ENCODE data around the gene RAB23. TPM values are rescaled to one million over a fixed set of nuclear protein-coding genes. Genes with fewer than 3 reads are reported as not detected.

RAB23 gene
- total RNA-seq, 1 experiment from 2014 or later = 18.1 TPM

DNA sequence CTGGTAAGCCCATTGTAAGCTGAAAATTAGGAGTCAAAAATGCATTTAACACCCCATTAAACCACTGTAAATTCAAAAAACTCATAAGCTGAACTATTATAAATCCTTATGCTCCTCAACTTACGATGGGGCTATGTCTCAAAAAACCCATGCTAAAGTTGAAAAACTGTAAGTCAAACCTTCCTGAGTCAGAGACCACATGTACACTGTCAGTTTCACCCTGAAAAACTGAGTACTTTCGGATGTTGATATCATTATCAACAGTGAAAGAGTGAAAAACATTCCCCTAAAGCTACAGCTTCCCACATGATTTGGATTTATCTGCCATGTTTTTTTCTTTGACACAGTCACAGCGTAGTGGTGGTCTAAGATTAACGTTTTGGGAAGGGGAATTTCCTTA, 14.2 kb downstream of the RAB23 start:
- Mint-ChIP-seq H3K36me3 (ENCODE audit: insufficient read depth in 1 of 3, low read depth in 3 of 3) (peaks cover 0 to 5% (median 0%) of the 10 kb centered on the region in 3 experiments; a peak in 2 of 7 replicates), H3K27ac (peak overlapping the region in 1 of 3 experiments; percentile 57; a peak in 2 of 7 replicates), H3K27me3 (ENCODE audit: low read depth) (no peaks in the 10 kb centered on the region), H3K4me1 (peaks cover 8 to 14% of the 10 kb centered on the region in 2 experiments), H3K4me3 (no peak overlapping the region), H3K9me3 (no peaks in the 10 kb centered on the region)
- H2BK5ac ChIP-seq (ENCODE audit: insufficient read length, low read length) = no peak overlapping the region
- no peaks in the 10 kb centered on the region for H3K23me2 ChIP-seq (ENCODE audit: insufficient read length, low read depth, low read length, poor library complexity, severe bottlenecking)
- no peak overlapping the region for H4K8ac ChIP-seq (replicated peaks; ENCODE audit: insufficient read length, low read depth, low read length)
- H4K5ac ChIP-seq (ENCODE audit: insufficient read length, low read depth, low read length) = no peak overlapping the region
- no peak overlapping the region for H3K27ac ChIP-seq (ENCODE audit: insufficient read length, low read depth, low read length)
- no peak overlapping the region for H3T11ph ChIP-seq (ENCODE audit: low read length)
- H4K91ac ChIP-seq (ENCODE audit: insufficient read length, low read depth, low read length) = no peak overlapping the region
- no peaks in the 10 kb centered on the region for H3K9me3 ChIP-seq (ENCODE audit: control insufficient read depth, low read depth, low read length)
- H3K4me2 ChIP-seq (ENCODE audit: insufficient read depth, insufficient read length, low read length) = no peak overlapping the region
- no peak overlapping the region for H3K14ac ChIP-seq (ENCODE audit: insufficient read depth, low read length)
- H2AFZ ChIP-seq (ENCODE audit: low read length) = no peak overlapping the region
- H3K27me3 ChIP-seq (ENCODE audit: insufficient read depth, low read length) = no peaks in the 10 kb centered on the region
- H2AK5ac ChIP-seq (ENCODE audit: insufficient read length, low read length) = no peak overlapping the region
- no peak overlapping the region for H2BK15ac ChIP-seq (ENCODE audit: low read depth, low read length)
- H2BK20ac ChIP-seq (ENCODE audit: low read depth, low read length, poor library complexity, severe bottlenecking) = no peak overlapping the region
- no peaks in the 10 kb centered on the region for H4K20me1 ChIP-seq (ENCODE audit: control insufficient read depth, insufficient read depth, insufficient read length)
- peaks cover 2% of the 10 kb centered on the region; the same call in 1 of the 2 replicates for H3K79me2 ChIP-seq (ENCODE audit: insufficient read depth, low read length)
- WGBS (ENCODE audit: extremely low coverage, insufficient read length, low lambda C conversion rate) = no CpG with 5 or more reads among the region's 4 CpGs
- H3K4me1 ChIP-seq (ENCODE audit: insufficient read depth, low read length) = no peaks in the 10 kb centered on the region
- no peak overlapping the region for H2BK12ac ChIP-seq (ENCODE audit: insufficient read length, low read depth, low read length)
- no peak overlapping the region for H2BK120ac ChIP-seq (ENCODE audit: low read depth, low read length, poor library complexity, severe bottlenecking)
- H3K9ac ChIP-seq (ENCODE audit: extremely low read depth, insufficient read length, low read length) = no peak overlapping the region
- no peak for TF ChIP-seq CTCF (conservative IDR thresholded peaks at IDR 0.05)
- no peak for DNase-seq
- H3K18ac ChIP-seq (ENCODE audit: insufficient read length, low read depth, low read length) = no peak overlapping the region
- no peak overlapping the region for H3K23ac ChIP-seq (ENCODE audit: insufficient read length, low read depth, low read length)
- H3K4ac ChIP-seq (ENCODE audit: low read depth, low read length) = no peak overlapping the region
- H3K56ac ChIP-seq (ENCODE audit: insufficient read length, low read depth, low read length) = no peak overlapping the region
- no peaks in the 10 kb centered on the region for H3K79me1 ChIP-seq (ENCODE audit: insufficient read depth, low read depth, low read length, poor library complexity, severe bottlenecking)
